GM19455 (cell line): ENCODE data around the gene ACSS3.

Experiments
- ATAC-seq: cut with Tn5 transposase; IDR thresholded peaks from one replicate; pipeline ENCODE4 v1.9.1; 2021; ENCODE audit not compliant: unreplicated experiment

The ACSS3 gene

DNA sequence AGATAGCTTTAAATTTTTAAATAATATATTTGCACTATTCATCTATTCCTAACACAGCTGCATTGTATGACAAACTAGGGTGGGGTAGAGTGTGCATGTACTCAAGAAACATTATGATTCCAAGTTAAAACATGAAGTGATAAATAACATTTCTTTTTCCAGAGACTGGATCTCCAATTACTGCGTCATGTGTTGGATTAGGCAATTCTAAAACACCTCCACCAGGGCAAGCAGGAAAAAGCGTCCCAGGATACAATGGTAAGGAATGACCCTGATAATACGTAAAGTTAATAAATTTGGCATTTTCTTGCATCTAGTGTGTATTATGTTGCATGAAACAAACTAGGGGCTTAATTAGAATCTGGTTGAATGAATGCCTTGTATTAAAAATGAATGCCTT is 138.9 kb downstream of the ACSS3 start:
- ATAC-seq, result no peak

DNA sequence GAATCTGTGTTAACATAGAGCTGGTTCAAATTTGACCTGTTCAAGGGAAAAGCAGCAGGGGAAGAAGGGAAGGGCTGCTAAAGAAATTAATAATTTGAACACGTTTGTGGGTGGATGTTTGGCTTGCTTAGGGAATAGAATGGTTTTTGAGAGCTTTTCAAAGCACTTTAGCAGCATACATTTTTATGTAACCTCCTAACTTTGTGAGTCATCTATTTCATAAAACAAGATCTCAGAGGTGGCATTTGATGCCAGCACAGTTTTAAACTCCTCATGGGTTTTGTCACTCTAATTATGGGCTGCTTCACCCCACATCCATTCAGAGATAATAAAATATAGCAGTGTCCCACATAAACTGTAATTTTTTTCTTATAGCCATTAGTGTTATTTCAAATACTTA is 143.8 kb downstream of the ACSS3 start:
- no peak for ATAC-seq

DNA sequence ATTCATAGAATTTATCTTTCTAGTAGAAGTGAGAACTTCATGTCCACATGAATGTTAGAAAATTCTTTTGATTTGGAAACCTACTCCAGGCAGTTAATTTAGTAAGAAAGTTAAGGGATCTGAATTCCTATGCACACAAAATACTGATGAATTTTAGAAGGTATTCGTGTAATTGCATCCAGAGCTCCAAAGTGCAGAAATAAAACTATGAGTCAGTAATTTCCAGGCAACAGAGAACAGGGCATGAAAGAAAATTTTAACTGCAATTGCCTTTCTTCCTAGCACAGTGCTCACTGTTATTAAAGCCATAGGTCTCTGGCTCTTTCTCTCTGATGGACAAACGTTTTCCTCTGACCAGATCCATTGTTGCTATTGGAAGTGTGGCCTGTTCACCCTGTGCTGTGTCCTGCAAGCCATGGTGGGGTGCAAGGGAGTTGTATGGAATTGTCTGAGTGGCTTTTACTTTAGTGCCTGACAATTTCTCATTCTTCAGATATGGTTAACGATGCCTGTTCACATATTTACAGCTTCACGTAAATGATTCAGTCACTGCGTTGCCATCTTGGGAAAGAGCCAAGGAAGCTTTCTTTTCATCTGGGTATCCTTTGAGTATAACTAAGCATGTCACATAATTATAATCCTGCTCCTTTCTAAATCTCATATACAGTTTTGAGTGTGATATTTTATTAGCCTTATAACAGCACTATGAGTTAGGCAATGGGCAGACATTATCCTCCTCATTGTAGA is 145.1 kb downstream of the ACSS3 start:
- no peak for ATAC-seq

DNA sequence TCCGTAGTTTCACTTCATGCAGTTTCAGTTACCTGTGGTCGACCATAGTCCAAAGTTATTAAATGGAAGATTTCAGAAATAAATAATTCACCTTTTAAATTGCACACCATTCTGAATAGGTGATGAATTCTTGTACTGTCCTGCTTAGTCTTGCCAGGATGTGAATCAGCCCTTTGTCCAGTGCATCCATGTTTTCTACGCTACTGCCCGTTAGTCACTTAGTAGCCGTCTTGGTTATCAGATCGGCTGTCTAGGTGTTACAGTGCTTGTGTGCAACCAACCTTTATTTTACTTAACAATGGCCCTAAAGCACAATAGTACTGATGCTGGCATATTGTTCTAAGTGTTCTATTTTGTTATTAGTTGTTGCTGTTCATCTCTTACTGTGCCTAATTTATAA is 146.7 kb downstream of the ACSS3 start:
- no peak for ATAC-seq

DNA sequence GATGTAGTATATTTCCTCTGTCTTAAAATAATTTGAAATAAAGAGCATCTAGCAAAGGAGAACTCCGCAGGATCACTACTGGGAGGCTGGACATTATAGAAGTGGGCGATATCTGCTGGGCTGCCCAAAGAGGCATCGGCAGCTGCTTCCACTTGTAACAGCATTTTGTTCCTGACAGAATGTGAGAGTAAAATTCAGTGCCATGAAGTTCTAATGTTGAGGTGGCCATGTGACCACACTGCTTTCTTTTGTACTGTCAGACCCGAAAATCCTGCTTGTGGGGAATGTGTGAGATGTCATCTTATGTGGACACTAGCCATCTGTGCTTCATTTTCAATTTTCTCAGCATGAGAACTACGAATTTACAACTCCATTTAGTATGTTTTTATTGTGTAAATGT is 151.9 kb downstream of the ACSS3 start:
- ATAC-seq, result no peak

DNA sequence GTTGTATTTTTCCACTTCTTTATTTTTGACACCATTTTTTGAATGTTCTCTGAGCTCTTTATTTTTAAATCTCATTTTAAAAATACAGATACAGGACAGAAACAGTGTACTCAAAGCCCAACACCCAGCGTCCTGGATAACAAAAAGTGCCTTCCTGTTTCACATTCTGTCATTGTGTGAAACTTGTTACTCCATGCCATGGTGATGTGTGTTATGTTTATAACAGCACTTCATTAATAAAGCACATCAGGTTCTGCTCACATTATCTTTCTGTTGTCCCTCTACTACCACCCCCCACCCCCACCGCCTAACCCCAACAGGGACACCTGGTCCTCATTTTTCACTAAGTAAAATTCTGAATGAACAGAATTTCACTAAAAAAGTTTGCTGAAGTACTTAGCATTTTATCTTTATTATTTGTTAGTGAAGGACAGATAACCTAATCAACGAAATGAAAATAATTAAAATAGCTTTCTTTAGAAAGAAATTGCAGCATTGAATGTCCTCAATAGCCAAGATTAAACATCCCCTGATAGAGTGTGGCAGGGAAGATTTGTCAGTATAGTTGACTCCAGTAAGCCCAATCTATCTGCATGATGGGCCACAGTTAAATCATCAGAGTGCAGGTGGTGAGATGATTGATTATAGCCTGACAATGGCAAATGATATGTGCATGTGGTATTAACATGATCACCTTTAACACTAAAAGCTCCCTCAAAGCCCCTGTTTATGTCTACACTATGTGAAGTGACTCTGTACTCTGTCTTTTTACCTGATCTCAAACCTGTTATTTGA is 153.9 kb downstream of the ACSS3 start:
- no peak for ATAC-seq

DNA sequence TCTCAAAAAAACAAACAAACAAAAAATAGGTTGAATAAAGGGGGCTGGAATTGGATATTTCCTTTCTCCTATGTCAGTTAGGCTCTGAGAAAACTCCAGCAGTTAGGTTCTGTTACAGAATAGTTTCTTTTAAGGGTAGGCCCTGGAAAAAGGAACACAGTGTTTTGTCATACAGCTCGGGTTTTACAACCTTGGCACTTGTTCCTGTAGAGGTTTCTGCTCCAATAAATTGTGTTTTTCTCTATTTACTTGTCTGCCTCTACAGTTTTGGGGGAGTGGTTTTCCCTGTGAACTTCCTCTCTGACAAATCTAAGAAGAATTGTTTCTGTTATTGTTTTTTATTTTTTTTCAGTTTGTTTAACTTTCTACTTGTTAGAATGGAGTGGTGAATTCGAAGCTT is 167.6 kb downstream of the ACSS3 start:
- ATAC-seq, result no peak

DNA sequence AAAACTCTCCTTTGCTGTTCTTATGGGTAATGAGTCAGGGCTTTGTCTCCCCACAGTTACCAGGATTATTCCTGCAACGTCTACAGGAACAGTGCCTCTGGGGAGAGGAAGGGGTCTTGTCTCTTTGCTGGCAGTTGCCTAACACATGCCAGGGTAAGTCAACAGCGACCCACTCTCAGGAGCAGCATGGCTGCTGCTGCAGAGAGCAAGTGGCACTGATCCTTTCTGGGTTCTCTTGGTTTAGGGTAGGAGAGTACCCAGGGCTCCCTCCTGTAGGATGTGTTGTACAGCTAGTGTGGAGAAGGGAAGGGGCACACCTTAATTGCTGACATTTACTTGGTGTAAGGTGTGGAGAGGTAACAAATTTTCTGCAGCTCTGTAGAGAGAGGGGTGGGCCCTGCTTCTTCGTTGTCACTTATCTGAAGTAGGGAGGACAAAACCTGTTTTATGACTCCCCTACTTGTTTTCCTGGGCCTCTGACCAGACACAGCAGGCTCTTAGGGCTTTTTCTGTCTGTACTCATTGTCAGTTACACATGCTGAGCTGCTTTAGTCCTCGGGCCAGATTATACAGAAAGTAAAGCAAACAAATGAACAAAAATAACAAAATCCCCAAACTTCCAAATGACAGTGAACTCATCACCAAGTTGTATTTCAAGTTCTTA is 168.2 kb downstream of the ACSS3 start:
- no peak for ATAC-seq

DNA sequence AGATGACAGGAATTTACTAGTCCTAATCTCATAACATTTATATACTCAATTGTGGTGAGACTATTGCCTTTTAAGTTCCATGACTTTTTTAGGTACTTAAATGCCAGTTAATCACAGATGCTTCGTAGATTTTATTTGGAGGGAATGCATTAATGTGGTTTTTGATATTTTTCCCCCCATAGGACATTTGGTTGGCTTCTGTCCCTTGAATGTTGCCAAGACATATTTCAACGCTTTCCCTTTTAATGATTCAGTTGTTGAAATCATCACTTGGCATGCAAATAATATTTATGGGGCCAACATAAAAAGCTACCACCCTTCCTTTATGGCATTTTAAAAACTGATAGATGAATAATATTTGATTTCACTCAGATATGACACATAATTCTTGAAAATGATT is 172.1 kb downstream of the ACSS3 start:
- ATAC-seq, result no peak

DNA sequence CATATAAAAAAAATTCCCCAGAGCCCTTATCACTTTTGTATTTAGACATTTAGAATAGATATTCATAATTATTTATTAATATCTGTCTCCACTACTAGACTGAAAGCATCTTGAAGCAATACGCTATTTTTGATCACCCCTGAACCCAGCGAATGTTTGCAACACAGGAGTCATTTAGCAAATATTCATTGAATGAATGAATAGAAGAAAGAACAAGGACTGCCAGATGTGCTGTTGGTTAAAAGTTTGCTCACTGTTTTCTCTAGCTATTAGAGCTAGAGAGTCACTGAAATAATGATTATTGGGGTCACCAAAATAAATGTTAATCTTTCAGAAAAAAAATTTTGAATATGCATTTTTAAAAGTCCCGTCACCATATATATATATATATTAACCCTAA is 174.3 kb downstream of the ACSS3 start:
- ATAC-seq, result no peak

DNA sequence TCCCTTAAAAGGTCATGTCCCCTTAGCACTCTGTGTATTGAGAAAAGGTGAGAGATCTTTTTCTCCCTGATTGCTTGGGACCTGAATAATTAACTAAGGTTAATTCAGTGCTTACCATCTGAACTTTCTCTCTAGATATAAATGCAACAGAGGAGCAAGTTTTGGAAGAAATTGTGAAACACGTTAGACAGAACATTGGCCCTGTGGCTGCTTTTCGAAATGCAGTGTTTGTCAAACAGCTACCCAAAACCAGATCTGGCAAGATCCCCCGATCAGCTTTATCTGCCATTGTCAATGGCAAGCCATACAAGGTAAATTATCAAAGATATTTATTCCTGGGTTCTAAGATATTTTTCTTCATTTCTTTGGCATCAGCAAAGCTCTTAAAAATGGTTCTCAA is 175.5 kb downstream of the ACSS3 start:
- no peak for ATAC-seq

DNA sequence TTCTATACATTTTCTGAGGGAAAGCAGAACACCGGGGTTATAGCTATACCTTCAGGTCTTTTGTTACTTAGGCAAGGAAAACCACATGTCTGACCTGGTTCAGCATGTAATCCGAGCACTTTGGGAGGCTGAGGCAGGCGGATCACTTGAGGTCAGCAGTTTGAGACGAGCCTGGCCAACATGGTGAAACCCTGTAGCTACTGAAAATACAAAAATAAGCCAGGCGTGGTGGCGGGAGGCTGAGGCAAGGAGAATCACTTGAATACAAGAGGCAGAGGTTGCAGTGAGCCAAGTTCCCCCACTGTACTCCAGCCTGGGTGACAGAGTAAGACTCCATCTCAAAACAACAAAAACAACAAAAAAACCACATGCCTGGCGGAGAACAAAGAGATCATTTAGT is 177.6 kb downstream of the ACSS3 start:
- ATAC-seq, result no peak

DNA sequence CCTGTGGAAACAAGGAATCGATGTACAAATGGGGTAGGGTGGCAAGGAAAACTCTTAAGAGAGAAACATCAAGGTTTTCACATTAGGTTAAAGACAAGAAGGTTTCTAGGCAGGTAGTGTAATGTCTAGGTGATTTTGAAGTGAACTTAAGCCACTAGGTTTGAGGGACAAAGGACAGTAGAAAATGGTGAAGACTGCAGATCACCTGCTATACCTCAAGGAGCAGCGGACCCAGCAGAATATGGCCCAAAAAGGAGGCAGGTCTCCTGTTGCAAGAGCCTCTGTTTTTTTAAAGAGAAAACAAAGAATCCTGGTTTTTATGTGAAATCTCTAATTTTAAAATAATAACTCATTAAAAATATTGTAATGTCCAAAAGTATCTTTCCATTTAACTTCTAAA is 178.1 kb downstream of the ACSS3 start:
- ATAC-seq, result no peak

DNA sequence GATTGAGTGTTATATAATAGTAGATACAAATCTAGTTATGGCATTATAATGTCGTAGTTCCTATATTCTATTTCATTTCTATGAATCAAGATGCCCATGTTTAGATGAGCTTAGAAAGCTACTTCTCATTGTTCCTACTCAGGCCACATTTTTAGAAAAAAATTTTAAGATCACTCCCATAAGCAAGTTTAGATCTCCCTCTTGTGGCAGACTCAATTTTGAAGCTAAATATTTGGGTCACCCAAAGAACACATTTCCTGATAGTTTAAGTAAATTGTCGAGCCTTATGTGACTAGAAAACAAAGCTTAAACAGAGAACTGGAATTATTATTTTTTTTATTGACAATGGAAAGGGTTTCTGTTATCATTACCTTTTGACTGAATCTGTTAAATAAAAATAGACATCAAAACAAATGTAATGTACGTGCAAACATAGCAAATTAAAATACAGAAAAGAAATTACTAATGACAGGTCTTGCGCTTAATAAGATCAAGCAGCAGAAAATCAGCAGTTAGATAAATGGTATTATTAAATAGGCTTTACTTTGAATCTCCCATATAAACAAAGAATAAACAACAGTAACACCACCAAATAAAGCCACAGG is 180.2 kb downstream of the ACSS3 start:
- ATAC-seq, result no peak

DNA sequence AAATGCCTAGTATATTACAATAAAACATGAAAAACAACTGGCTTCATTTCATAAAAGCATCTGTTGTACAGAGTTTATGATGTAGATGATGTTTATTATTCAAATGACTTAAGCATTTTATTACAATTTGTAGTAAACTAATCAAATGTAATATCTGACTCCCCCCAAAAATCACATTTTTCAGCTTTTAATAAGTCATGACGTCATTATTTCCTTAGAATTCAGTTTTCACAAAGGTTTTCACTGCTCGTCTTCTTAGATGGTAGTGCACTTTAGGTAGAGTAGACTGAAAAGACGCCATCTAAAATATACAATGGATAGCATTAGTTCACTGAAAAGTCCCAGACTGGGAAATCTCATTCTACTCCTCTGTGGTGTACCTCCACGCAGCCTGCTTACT is 181.5 kb downstream of the ACSS3 start:
- no peak for ATAC-seq

DNA sequence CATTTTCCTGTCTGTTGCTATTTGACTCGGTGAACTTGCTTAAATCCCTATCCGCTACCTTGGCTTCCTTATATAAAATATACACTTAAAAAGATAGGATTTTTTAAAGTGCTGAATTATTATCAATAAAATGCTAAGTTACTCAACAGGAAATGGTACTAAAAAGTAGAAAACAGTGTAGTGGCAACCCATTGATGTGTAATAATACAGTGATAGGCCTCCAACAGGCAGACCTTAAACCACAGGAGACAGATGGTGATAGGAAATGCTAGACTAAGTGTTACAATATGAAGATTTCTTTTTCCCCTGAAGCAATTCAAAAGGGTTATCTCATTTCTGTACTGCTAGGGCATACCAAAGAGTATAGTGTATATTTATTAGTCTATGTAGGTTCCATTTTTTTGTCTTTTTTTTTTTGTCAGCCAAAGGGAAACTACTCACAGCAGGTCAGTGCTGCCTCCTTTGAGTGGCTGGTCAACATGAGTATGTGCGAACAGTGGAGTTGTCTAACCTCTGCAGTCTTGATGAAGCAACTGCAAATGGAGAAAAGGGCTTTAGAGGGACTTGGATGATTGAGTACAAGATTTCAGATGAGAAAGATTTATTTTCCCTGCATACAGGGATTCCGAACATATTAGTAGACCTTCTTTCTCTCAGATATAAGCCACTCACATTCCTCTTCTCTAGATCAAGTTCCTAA is 183.8 kb downstream of the ACSS3 start:
- no peak for ATAC-seq

DNA sequence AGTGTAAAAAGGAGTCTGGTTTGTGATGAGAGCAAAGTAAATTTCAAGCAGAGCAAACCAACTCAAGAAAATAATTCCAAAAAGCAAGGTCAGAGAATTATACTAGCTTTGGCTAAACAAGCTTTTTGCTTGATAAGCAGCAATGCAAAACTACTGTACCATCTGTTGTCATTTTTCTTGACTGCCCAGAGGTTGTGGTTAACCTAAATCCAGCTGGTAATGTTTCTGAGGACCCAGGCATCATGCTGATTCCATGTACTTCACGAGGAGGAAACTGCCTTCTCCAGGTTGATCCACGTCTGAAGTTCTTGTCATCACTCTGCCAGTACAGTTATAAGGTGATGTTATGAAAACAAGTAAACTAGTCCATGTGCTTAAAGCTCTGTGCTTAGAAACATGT is 185.2 kb downstream of the ACSS3 start:
- ATAC-seq, result no peak

DNA sequence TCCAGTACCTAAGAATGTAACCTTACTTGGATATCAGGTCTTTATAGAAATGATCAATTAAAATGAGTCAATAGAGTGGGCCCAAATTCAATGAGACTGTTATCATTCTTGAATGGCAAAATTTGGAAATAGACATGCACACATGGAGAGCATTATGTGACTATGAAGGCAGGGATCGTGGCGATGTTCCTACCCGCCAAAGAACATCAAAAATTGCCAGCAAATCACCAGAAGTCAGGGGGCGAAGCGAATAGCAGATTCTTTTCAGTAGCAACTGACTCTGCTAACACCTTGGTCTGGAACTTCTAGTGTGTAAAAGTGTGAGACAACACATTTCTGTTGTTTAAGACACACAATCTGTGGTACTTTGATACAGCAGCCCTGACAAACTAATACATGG is 192.5 kb downstream of the ACSS3 start:
- no peak for ATAC-seq

DNA sequence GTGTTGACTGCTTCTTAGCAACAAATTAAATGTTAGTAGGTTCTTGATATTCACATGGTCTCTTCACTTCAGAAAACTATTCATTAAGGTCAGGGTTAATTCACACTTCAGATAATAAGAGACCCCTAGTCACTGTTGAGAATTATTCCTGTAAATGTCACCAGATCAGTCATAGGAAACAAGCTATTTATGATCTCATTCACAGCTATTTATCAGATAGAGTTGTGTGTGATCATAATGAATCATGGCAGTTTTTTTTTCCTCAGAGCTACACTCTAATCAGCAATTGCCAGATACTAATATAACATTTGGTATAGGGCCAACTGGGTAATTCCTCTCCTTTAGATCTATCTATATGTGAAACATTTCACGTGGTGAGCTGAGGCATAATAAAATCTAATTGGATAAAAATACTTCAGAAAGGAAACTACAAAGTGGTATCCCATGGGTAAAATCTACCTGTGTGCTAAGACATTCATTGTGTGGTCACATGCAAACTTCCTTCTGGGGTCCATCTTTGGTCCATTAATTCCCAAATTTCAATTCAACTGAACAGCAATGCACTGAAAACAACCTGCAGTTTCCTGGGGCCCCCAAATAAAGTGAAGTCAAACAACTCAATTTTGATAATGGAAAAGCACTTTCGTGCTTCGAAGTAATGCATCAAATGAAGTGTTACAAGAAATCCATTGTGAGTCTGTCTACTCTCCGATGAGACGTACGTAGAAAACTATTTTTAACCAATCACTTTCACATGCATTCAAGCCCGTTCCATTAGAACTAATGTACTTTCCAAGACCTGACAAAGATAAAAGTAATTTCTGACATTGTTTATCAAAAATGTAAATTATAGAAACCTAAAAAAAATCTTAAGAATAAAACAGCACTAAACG is 197.0 kb downstream of the ACSS3 start:
- no peak for ATAC-seq

DNA sequence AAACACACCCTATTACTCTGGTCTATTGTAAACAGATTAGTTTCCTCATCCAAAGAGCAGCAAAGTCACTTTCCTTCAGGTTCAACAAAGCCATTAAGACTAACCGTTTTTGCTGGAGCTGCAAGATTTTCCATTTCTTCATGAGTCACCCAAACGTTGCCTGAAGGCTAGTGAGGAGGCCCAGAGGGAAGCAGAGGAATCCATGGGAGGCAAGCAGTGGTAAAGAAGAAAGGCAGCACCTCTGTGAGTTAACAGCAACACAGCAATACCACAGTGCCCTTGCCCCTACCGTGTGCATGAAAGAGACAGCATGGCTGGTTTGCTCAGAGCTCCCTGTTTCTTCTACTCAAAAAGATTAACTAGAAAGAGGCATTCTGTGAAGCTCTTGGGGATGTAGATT is 206.3 kb downstream of the ACSS3 start:
- no peak for ATAC-seq
